Caco-2 (cell line): ENCODE results near the gene DDX59. TPM values are rescaled to one million over a fixed set of nuclear protein-coding genes. Genes with fewer than 3 reads are reported as not detected.

ENCODE experiments used
- BruUV-seq: library from RNA; stranded (reverse); fragments of 400-500 nt; replicated peaks from 2 replicates; lab custom pipeline; 2021; lab: Mats Ljungman, UMichigan
- CTCF ChIA-PET: fragments of 300-600 bp; sonication (Branson Sonifier 250); formaldehyde crosslinking; loops from one replicate; lab custom pipeline; 2022; ENCODE audit warnings: antibody characterized with exemption; lab: Charles Lee
- POLR2A ChIA-PET: fragments of 300-600 bp; sonication (Branson Sonifier 250); formaldehyde crosslinking; loops from one replicate; lab custom pipeline; 2022; ENCODE audit warnings: antibody characterized with exemption; lab: Charles Lee
- DNase-seq, 2 experiments: peaks; one replicate each; pipeline versions ENCODE4 v3.0.0 to v3.0.0-alpha.2; 2020 to 2022
- H3K27me3 ChIP-seq: replicated peaks from 2 replicates; pipeline ENCODE4 v1.6.0; 2011; ENCODE audit warnings: low read length; ENCODE audit not compliant: control insufficient read depth, insufficient read depth
- H3K36me3 ChIP-seq: 2 replicates; pipeline ENCODE4 v1.5.1; 2011; ENCODE audit warnings: low read length; ENCODE audit not compliant: control insufficient read depth, insufficient read depth
- H3K4me1 ChIP-seq: fragments of 250-450 bp; sonication (Bioruptor Pico); 2 replicates; pipeline ENCODE4 v1.5.1; 2020; ENCODE audit warnings: mild to moderate bottlenecking
- H3K4me3 ChIP-seq: 2 replicates; pipeline ENCODE4 v1.5.1; 2011; ENCODE audit warnings: low read depth, mild to moderate bottlenecking, control low read depth, low read length
- H3K9me3 ChIP-seq: fragments of 250-450 bp; sonication (Bioruptor Pico); 2 replicates; pipeline ENCODE4 v1.5.1; 2020; ENCODE audit warnings: mild to moderate bottlenecking, moderate library complexity
- H3K27ac Mint-ChIP-seq: one replicate; pipeline ENCODE4 v1.8.0; 2022; ENCODE audit warnings: mixed read lengths; ENCODE audit not compliant: unreplicated experiment
- H3K27me3 Mint-ChIP-seq: one replicate; pipeline ENCODE4 v1.8.0; 2022; ENCODE audit warnings: mixed read lengths; ENCODE audit not compliant: insufficient read depth, unreplicated experiment
- H3K36me3 Mint-ChIP-seq: one replicate; pipeline ENCODE4 v1.8.0; 2022; ENCODE audit warnings: mild to moderate bottlenecking, mixed read lengths; ENCODE audit not compliant: insufficient read depth, unreplicated experiment
- H3K4me1 Mint-ChIP-seq: one replicate; pipeline ENCODE4 v1.8.0; 2022; ENCODE audit warnings: low read depth, mixed read lengths; ENCODE audit not compliant: unreplicated experiment
- H3K4me3 Mint-ChIP-seq: one replicate; pipeline ENCODE4 v1.8.0; 2022; ENCODE audit warnings: mild to moderate bottlenecking, moderate library complexity, mixed read lengths; ENCODE audit not compliant: unreplicated experiment
- H3K9me3 Mint-ChIP-seq: one replicate; pipeline ENCODE4 v1.8.0; 2022; ENCODE audit warnings: mixed read lengths; ENCODE audit not compliant: unreplicated experiment
- intact Hi-C: fragments of 100-400 bp; cut with micrococcal nuclease; formaldehyde crosslinking; loops from one replicate; pipeline ENCODE4 v1.10.0; 2022; ENCODE audit not compliant: unreplicated experiment
- total RNA-seq: library from RNA; stranded (reverse); gene quantifications from 2 replicates; pipeline ENCODE4 v1.2.3, GENCODE V29; 2022
- TF ChIP-seq, protein P1 (sequence below), 2 experiments: fragments of 200-600 bp in 1 of 2; IDR thresholded peaks; 1 replicate in 1 of 2; 2 replicates in 1 of 2; pipeline versions ENCODE4 v1.5.1 to v1.8.0; 2011 to 2022; ENCODE audit warnings: antibody characterized with exemption in 1 of 2, control low read depth in 1 of 2, inconsistent platforms in 1 of 2, low read depth in 1 of 2, low read length in 1 of 2, mild to moderate bottlenecking in 1 of 2, moderate library complexity in 1 of 2; ENCODE audit not compliant: insufficient read depth in 1 of 2, severe bottlenecking in 1 of 2, unreplicated experiment in 1 of 2

Gene DDX59
- total RNA-seq, 1 experiment from 2014 or later, result 13.5 TPM

DNA sequence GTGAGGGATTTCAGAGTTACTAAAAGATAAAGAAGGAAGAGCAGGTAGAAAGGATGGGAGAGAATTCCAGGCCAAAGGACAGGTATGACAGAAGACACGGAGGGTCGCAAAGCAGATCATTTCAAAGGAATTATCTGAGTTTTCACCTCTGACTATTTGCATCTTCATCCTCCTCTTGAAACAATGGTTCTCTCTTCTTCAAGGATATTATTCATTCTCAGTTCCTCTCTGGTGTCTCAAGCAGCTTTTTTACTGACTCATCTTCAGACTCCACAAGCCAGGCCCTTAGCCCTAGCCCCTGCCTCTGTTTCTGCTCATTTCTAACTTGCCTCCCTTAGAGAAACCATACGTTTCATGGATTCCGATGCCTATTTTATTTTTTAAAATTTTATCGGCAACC is 15.0 kb downstream of the DDX59 start:
- no peaks in the 10 kb centered on the region; the same call in 1 of the 2 replicates for H3K9me3 ChIP-seq
- H3K27me3 ChIP-seq, result no peaks in the 10 kb centered on the region
- H3K4me1 ChIP-seq, result peaks cover 26% of the 10 kb centered on the region
- Mint-ChIP-seq H3K4me1 (peaks cover 37% of the 10 kb centered on the region), H3K27ac (peak overlapping the region; percentile 41), H3K27me3 (no peaks in the 10 kb centered on the region), H3K4me3 (no peak overlapping the region), H3K9me3 (peaks cover 10% of the 10 kb centered on the region), H3K36me3 (peaks cover 30% of the 10 kb centered on the region)
- BruUV-seq, result no TSS peak
- TF ChIP-seq, protein P1, sequence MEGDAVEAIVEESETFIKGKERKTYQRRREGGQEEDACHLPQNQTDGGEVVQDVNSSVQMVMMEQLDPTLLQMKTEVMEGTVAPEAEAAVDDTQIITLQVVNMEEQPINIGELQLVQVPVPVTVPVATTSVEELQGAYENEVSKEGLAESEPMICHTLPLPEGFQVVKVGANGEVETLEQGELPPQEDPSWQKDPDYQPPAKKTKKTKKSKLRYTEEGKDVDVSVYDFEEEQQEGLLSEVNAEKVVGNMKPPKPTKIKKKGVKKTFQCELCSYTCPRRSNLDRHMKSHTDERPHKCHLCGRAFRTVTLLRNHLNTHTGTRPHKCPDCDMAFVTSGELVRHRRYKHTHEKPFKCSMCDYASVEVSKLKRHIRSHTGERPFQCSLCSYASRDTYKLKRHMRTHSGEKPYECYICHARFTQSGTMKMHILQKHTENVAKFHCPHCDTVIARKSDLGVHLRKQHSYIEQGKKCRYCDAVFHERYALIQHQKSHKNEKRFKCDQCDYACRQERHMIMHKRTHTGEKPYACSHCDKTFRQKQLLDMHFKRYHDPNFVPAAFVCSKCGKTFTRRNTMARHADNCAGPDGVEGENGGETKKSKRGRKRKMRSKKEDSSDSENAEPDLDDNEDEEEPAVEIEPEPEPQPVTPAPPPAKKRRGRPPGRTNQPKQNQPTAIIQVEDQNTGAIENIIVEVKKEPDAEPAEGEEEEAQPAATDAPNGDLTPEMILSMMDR (IDR thresholded peaks at IDR 0.05; ENCODE audit: insufficient read depth in 1 of 2, low read depth in 1 of 2, low read length in 1 of 2, severe bottlenecking in 1 of 2, unreplicated experiment in 1 of 2), result no peak
- ChIA-PET CTCF (no interaction called here), POLR2A (no interaction called here)
- intact Hi-C loops, result no loop called here
- DNase-seq, result no peak
- no peak overlapping the region for H3K4me3 ChIP-seq
- H3K36me3 ChIP-seq, result no peaks in the 10 kb centered on the region

DNA sequence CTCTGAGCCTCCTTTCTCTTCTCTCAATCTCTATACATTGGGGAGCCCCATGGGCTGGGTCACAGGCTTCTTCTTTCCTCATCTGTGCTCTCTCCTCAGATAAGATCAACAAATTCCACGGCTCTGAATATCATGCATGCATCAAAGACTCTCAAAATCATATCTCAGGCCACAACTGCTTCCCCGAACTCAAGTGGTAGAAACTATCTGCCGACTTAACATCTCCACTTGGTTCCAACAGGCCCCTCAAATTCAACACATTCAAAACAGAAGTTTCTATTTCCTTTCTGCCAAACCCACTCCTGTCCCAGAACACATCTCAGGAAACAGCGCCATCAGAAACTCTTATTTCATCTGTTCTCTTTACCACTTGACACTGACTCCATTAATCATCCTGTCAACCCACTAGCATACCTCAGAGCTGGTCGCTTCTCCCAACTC is 16.7 kb downstream of the DDX59 start:
- Mint-ChIP-seq H3K27me3 (no peaks in the 10 kb centered on the region), H3K4me1 (peaks cover 30% of the 10 kb centered on the region), H3K9me3 (peaks cover 10% of the 10 kb centered on the region), H3K36me3 (peaks cover 26% of the 10 kb centered on the region), H3K27ac (peak overlapping the region; percentile 26), H3K4me3 (no peak overlapping the region)
- no peak overlapping the region for H3K4me3 ChIP-seq
- TF ChIP-seq, protein P1 (IDR thresholded peaks at IDR 0.05; ENCODE audit: insufficient read depth in 1 of 2, low read depth in 1 of 2, low read length in 1 of 2, severe bottlenecking in 1 of 2, unreplicated experiment in 1 of 2), result no peak
- H3K4me1 ChIP-seq, result peaks cover 17% of the 10 kb centered on the region
- intact Hi-C loops, result no loop called here
- no peaks in the 10 kb centered on the region for H3K27me3 ChIP-seq
- DNase-seq, result no peak
- H3K9me3 ChIP-seq, result no peaks in the 10 kb centered on the region; the same call in 1 of the 2 replicates
- no TSS peak for BruUV-seq
- POLR2A ChIA-PET, result no interaction called here
- H3K36me3 ChIP-seq, result no peaks in the 10 kb centered on the region
- CTCF ChIA-PET, result no interaction called here

DNA sequence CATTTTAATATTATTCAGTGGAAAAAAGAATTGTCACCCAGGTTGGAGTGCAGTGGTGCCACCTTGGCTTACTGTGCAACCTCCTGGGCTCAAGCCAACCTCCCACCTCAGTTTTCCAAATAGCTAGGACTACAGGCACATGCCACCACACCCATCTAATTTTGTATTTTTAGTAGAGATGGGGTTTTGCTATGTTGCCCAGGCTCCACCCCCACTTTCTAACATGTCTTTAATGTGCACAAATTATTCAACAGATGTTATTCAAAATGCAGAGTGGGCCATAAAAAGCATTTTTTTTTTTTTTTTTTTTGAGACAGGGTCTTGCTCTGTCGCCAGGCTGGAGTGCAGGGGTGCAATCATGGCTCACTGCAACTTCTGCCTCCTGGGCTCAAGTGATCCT is 17.3 kb downstream of the DDX59 start:
- intact Hi-C loops, result no loop called here
- CTCF ChIA-PET, result no interaction called here
- H3K9me3 Mint-ChIP-seq, result peaks cover 10% of the 10 kb centered on the region
- peaks cover 23% of the 10 kb centered on the region for H3K36me3 Mint-ChIP-seq
- H3K36me3 ChIP-seq, result no peaks in the 10 kb centered on the region
- DNase-seq, result no peak
- no peak overlapping the region for H3K4me3 Mint-ChIP-seq
- POLR2A ChIA-PET, result no interaction called here
- TF ChIP-seq, protein P1 (IDR thresholded peaks at IDR 0.05; ENCODE audit: insufficient read depth in 1 of 2, low read depth in 1 of 2, low read length in 1 of 2, severe bottlenecking in 1 of 2, unreplicated experiment in 1 of 2), result no peak
- H3K4me1 ChIP-seq, result peaks cover 17% of the 10 kb centered on the region
- no peak overlapping the region for H3K4me3 ChIP-seq
- H3K27me3 Mint-ChIP-seq, result no peaks in the 10 kb centered on the region
- peaks cover 30% of the 10 kb centered on the region for H3K4me1 Mint-ChIP-seq
- no peaks in the 10 kb centered on the region for H3K27me3 ChIP-seq
- BruUV-seq, result no TSS peak
- no peaks in the 10 kb centered on the region; the same call in 1 of the 2 replicates for H3K9me3 ChIP-seq
- no peak overlapping the region for H3K27ac Mint-ChIP-seq
